NCI-H748 treated with DMSO at 0.1 percent for 48 hours (cell line): ENCODE results near the gene FANCC.

Experiments
- DNase-seq: peaks from one replicate; lab custom pipeline; 2025; lab: John Stamatoyannopoulos, UW

FANCC gene

DNA sequence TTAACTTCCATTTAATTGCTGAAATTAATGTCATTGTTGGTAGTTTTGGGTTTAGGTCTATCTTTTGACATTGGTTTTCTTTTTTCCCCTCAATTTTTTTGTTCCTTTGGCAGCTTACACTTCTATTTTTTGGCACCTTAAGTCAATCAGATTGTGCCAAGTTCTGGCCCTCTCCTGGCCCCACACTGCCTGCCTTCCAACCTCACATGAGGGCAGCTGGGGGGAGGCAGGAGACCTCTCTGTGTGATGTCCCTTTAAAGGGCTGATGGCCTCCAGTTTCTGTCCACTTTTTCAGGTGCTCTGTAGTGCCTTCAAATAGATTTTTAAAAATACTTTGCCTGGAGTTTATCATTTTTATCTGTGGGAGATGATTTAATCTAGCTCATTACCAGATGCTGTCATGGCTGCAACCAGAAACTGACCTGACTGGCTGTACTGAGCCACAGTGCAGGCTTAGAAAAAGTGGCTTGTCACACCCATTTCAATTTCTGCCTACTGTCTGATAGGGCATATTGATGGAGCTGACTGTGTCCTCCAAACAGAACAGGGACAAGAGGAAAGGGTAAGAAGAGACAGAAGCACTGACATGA, 196.6 kb downstream of the FANCC start:
- DNase-seq, result no peak

DNA sequence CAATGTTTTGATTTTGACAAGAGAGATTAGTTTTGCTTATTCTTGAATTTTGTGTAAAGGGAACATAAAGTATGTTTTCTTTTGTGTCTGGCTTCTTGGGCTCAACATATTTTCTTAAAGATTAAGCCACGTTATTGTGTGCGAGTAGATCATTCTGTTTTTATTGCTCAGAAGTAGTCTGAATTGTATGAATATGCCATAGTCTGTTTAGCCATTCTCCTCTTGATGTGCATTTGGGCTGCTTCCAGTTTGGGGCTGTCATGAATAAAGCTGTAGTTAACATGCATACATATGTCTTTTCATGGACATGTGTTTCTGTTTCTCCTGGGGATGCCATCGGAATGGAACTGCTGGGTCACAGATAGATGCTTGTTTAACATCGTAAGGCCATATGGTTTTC, 198.9 kb downstream of the FANCC start:
- DNase-seq, result no peak

DNA sequence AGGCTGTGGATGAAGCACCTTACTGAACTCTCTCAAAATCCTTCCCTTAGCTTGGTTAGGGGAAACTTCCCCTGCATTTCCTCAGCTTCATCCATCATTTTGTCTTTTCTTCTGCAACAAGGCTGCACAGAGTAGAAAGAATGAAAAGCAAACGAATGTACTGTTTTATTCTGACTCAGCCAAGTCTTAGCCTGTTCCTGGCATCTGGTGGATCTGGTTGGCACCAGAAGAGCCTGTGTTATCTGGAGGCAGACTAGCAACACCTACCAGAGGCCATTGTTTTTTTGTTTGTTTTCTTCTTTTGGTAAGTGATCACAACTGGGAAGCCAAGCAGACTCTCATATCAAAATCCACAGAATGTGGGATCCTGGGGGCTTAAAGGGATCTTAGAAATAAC, 200.7 kb downstream of the FANCC start:
- DNase-seq, result no peak

DNA sequence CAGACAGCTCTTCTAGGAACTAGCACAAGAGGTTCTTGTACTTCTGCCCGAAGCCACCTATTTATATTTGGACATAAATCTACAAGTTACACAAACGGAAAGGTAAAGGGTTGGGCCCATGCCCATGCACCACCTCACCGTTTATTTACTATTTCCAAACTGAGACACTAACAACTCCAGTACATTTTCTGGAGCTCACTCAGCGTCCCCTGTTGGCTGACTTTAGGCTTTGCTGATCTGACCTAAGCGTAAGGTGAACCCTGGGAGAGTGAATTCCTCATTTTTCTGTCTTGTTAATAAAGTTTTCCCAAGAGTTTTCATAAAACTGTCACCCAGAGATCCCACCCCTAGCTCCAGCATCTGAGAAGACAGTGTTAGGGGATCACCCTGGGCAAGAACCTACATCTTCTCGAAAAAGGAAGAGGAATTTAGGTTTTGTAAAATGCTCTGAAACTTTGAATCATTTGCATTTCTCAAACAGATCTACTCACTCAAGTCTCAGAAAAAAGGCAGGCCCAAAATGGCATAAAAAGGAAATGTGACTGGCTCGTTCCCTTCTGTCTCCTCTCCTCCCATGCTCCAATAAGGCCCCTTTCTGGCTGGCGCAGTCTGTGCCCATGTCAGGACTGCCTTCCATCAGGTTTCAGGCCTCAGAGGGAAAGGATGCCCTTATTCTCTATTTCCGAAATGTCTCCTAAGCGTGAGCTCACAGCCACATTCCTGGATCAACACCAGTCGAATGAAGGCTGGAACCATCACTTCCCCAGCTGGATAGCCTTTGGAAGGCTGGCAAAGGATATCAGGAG, 201.3 kb downstream of the FANCC start:
- DNase-seq, result no peak

DNA sequence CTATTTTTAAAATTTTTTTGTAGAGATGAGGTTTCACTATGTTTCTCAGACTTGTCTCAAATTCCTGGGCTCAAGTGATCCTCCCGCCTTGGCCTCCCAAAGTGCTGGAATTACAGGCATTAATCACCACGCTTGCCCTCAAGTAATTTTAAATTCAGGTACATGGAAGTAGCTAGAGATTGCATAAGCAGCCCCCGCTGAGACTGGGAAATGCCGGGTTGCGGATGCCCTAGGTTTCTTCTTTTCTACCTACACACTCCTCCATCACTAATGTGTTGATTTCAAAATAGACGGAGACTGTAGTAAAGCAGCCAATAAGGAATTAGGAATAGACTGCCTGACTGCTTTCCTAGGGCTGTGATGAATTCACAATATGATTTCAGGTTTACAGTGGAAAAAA, 202.4 kb downstream of the FANCC start:
- no peak for DNase-seq

DNA sequence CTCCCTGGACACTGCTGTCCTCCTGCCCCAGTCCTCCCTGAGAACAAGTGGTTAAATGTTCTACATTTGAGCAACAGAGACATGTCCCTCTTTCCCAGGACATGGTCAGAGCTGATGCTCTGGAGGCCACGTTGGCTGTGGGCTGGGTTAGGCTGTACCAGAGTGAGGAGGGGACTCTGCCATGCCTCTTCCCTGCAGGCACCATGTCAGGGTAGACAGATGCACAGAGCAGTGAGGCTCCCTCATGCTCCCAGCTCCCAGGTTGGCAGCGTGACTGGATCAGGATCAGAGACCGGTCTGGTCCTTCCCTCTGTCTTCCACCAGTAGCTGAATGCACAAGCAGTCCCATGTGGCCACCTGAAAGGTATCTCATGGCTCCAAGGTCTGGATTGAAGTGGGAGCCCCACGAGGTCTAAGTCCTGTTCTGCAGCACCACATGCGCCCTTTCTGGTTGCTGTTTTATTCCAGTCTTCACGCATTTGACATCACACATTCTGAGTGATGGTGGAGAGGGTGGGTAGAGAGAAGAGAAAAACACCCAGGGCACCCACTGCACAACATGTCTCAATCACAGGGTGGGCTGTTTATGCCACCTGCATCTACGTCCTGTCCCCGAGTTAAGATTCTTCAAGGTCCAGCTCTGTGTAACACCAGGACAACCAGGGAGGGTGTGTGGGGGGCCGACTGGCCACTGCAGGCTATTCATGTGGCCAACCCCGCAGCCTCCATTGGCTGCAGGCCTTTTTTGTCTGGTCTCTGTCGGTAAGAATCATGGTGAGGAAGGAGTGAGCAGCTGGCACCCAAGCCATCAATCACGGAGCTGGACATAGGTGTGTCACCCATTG, 204.9 kb downstream of the FANCC start:
- DNase-seq, result no peak

DNA sequence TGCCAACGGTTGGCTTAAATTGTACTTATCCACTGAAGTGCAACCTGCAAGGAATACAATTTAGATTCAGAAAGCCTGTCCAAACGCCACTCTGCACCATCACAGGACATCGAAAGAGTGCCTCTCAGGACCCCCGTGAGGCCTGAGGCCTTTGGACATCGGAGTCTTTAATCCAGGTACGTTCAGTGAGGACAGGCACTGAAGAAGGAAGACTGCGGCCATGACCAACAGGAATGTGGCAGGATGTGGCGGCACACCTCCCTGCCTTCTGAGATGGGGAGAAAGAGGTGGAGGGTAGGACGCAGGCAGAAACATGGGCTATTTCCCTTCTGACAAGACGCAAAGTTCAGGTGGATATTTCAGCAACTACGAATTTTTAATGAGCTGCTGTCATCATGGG, 205.8 kb downstream of the FANCC start:
- DNase-seq, result no peak

DNA sequence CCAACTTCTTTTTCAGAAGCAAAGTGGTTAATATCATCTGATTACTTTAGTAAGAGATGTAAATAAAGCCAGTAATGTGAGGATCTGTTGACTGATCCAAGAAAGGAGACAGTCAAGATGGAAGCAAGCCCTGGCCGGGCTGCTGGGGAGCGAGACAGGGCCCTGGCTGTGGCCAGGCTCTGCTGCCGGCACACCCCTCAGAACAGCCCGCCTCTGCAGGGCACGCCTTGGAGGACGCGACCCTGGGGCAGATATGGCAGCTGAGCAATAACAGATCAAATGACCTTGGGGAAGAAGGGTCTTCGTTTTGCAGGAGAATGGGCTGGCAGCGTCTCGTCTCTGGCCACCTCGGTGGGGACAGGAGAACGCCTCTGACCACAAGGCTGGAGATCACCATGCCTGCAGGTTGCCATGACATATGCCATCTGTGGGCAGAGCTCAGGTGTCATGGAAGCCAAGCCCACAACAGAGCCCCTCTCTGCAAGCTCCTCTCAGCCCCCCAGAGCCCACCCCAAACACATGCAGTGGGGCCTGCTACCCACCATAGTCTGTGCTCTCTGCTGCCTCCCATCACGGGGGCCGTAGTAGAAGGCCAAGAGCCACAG, 206.5 kb downstream of the FANCC start:
- DNase-seq, result no peak

DNA sequence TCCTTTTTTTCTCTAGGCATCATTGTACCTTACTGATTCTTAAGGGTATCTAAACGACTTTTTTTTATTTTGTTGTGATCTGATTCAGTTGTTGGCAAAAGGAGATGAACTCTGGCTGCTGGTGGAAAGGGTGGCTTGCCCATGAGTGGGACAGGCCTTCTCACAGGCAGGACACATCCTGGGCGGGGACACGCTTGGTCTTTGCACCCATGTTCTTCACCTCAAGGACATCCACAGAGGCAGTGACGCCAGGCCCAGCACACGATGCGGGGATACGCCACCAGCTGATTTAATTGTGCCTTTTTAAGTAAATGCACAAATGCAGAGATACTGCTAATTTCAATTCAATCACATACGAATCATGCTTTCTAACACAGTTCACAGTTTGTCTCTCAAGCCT, 208.1 kb downstream of the FANCC start:
- DNase-seq, result no peak

DNA sequence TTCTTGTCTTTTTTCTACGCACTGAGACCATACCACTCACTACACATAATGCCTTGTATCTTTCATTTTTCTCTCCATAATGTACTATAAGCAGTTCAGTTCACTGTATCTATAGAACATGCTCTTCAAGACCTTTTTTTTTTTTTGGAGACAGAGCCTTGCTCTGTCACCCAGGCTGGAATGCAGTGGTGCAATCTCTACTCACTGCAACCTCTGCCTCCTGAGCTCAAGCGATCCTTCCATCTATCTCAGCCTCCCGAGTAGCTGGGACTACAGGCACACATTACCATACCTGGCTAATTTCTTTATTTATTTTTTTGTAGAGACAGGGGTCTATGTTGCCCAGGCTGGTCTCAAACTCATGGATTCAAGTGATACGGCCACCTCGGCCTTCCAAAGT, 208.7 kb downstream of the FANCC start:
- DNase-seq, result no peak

DNA sequence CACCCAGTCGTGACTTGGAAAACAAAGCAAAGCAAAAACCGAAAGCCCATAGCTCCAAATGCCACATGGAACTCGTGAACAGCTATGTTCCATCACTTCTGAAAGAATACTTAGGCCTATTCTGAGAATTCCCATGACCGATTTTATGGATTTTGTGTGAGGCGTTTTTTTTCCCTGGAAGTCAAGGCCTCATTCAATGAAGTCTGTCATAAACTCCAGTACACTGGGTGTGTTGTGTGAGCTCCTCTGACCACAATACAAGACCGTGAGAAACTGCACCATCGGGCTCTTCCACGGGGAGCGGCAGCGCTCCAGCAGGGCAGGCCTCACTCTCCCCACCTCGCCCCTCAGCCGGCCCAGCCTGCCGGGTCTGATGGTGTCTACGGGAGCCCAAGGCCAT, 209.5 kb downstream of the FANCC start:
- no peak for DNase-seq

DNA sequence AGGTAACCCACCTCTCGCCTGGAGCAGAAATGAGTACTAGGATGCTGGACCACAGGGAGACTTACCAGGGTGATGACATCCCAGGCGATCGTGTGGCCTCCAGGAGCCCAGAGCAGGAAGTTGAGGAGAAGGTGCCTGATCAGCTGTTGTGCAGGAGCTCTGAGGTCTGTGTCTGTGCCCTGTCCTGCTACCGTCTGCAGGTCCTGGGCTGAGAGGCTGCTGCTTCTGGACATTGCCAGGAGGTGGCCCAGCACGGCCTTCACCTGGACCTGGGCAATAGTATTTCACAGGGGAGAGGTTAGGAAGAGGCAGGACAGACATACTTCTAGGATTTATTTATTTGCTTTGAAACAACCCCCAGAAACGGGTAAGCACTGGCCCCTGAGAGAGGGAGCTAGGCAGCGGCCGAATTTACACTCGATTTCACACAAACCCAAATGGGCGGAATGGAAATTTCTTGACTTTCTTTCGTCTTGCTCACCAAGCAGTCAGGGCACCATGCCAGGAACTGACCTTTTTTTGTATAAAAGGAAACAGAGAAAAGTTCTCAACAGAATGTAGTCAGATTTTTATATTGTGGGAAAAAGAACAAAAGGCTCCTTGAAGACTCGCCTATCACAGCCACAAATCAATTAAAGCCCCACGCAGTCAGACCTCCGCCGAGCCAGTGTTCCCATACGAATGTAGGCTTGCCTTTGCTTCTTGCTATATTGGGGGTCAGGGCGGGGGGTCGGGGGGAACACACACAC, 210.3 kb downstream of the FANCC start:
- no peak for DNase-seq

DNA sequence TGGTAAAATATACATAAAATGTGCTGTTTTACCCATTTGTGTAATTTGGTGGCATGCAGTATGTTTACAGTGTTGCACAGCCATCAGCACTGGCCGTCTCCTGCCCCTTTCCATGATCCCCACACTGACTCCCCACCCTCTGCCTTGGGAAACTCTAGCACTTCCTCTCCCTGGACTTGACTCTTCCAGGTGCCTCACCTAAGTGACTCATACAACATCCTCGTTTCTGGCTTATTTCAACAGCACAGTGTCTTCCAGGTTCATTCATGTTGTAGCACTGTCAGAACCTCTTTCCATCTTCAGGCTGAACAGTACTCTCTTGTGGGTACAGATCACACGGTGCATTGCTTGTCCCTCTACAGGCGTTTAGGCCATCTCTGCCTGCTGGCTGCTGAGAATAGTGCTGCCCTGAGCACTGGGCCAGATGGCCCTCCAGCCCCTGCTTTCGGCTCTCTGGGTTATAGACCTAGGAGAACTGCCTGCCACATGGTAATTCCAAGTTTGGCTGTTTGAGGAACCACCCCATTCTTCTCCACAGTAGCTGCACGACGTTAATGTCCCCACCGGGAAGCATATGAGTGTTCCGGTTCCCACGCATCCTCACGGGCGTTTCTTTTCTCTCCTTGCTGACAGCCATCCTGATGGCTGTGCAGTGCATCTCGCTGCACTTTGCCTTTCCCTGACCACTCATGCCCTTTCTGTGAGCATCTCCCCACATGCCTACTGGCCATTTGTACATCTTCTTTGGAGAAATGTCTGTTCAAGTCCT, 211.8 kb downstream of the FANCC start:
- no peak for DNase-seq

DNA sequence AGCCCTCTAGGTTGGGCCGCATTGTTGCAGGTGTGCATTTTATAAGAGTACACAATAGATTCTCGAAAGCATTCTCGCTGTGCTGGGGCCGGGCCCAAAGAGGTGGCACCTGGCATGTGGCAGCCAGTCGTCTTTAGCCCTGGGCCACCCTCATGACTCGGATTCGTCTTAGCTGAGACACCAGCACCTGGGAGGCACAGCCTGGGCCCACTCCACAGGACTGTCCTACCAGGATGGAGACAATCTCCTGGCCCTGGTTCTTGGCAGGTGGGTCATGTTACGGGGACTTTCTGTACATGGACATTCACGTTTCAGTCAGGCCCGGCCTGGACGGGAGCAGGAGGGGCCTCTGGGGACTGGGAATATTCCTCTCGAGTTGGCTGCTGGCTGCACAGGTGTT, 212.5 kb downstream of the FANCC start:
- no peak for DNase-seq

DNA sequence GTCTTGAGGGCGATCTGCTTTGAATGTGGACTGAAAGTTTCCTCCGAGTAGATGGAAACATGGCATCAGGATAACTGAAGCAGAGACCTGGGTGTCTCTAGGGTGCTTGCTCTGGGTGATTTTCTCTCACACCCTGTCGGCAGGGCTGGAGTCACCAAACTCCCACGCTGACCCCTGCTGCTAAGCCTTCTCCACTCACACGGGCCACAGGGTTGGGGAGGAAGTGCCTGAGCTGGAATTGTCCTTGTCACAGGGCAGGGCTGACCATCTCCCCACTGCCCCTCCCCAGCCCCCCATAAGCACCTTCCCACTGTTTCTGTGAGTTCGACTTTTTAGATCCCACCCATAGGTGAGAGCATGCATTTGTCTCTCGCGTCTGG, 212.9 kb downstream of the FANCC start:
- no peak for DNase-seq

DNA sequence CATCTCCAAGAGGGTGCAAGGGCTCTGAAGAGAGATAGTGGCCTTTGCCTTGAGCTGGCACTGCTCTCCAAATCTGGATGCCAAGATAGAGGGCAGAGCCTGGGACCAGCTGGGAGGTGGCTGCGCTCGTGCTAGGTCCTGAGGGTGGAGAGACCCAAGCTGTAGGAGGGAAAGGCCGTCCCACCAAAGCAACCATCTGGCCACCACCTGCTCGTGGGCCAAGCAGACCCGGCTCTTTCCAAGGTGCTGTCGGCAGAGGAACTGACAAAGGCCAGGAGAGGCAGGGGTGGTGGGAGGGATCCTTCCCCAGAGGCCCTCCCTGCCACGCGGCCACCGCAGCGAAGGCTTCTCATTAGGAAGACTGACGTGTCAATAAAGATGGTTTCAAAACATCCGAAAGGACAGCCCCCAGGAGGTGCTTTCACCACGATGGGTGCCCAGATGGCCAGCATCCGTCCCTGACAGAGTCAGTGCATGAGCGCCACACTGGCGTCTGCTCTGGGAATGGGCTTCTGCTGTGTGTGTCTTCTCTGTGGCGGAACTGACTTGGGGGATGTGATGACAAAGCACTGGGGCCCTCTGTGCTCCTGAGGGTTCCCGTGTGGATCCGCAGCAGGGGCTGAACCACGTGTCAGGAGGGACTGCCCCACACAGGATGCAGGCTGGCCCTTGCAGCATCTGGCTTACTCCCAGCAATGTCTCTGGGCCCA, 213.5 kb downstream of the FANCC start:
- no peak for DNase-seq

DNA sequence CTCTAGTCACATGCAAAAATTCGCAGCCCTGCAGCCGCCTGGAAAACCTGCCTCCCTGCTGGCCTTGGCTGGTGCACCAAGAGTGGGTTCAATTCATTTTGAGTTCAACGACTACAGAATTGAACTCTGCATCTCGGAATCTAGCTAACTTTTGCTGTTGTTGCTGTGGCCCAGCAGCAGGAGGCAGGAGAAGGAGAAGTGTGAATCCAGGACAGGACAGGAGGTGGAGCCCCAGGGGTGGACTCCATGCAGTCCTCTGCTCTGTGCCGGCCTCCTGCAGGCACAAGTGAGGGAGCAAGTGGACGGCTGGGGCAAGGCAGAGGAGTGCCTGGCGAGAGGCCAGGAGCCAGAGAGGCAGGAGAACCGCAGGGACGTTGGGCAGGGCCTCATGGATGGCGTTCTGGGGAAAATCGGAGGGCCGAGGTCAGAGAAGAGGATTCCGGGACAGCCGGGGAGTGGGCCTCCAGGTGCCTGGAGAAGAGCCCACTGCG, 214.2 kb downstream of the FANCC start:
- DNase-seq, result no peak

DNA sequence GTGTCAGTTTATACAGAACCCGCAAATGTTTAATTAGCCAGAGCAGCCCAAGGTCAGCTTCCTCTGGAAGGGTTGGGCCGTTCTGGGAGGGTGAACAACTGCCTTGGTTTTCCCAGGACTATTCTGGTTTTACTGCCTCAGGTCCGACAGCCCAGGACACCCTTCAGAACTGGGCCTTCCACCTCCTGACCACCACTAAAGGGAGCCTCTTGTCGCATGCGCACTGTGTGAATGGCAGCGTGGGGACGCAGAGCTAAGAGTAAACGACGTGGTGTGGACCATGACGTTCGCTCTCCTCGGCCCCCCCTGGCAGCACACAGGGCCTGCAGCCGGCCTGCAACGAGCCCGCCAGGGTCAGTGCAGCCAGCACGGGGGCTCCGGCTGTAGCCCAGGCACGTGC, 214.9 kb downstream of the FANCC start:
- no peak for DNase-seq

DNA sequence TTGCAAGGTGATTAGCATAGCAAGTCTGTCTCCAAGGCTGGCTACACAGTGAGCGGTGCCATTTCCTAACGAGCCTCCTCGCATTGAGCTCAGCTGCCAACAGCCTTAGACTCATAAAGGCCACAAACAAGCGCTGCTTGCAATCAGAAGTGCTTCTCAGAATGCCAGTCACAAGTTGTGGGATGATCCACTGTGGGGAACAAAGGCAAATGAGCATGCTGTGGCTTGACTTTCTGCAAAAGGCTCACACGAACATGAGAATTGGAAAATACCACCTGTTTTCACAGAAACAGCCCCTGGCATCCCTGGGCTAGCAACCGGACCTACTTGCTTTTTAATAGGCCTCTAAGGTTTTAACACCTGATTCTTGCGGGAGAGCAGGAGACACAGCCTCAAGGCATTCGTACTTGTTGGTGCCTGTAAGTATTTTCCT, 215.5 kb downstream of the FANCC start:
- DNase-seq, result no peak

DNA sequence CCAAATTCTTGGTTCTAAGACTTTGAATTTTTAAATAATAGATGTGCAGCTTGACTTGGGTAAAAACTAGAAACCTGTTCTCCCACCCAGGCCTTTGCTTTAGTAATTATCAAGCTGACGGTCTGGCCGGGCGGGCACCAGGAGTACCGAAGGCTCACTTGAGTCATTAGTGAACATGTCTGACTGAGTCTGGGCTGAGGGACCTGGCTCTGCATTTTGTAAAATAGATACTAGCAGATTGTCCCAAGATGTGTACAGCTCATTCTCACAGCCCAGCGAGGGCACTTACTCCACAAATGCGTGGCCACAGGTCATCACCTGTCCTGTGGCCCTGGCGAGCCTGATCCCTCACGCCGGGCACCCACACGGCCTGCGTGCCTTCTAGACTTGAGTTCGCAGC, 216.2 kb downstream of the FANCC start:
- DNase-seq, result no peak
